ENCODE data around the gene TRAF6.

Gene TRAF6

GRCh38 chr11:36454551-36454940 is 55.5 kb downstream of the TRAF6 start:
- no peak for TF ChIP-seq CTCF (IDR thresholded peaks at IDR 0.05; ENCODE audit: low read depth, low read length, missing control alignments)
- peak overlapping the region; percentile 96 for H3K27ac ChIP-seq
- H3K27me3 ChIP-seq (replicated peaks), result no peaks in the 10 kb centered on the region
- no peak for DNase-seq
- H3K36me3 ChIP-seq (replicated peaks), result peaks cover 6% of the 10 kb centered on the region
- H3K4me3 ChIP-seq (ENCODE audit: low read depth, low read length), result no peak overlapping the region
- in situ Hi-C loops (cut with HindIII; ENCODE audit: low pct_ligation_motif_present, low sequenced_read_pairs), result no loop called here

GRCh38 chr11:36453678-36454077 is 56.4 kb downstream of the TRAF6 start:
- Histone ChIP-seq H3K27ac (peak overlapping the region; percentile 8), H3K36me3 (replicated peaks) (peaks cover 6% of the 10 kb centered on the region), H3K4me3 (ENCODE audit: low read depth, low read length) (no peak overlapping the region), H3K27me3 (replicated peaks) (no peaks in the 10 kb centered on the region)
- in situ Hi-C loops (cut with HindIII; ENCODE audit: low pct_ligation_motif_present, low sequenced_read_pairs), result no loop called here
- no peak for TF ChIP-seq CTCF (IDR thresholded peaks at IDR 0.05; ENCODE audit: low read depth, low read length, missing control alignments)
- DNase-seq, result no peak

GRCh38 chr11:36452961-36453360 is 57.1 kb downstream of the TRAF6 start:
- no peak for TF ChIP-seq CTCF (IDR thresholded peaks at IDR 0.05; ENCODE audit: low read depth, low read length, missing control alignments)
- no peaks in the 10 kb centered on the region for H3K27me3 ChIP-seq (replicated peaks)
- DNase-seq, result no peak
- H3K27ac ChIP-seq, result no peak overlapping the region
- no peak overlapping the region for H3K4me3 ChIP-seq (ENCODE audit: low read depth, low read length)
- in situ Hi-C loops (cut with HindIII; ENCODE audit: low pct_ligation_motif_present, low sequenced_read_pairs), result no loop called here
- H3K36me3 ChIP-seq (replicated peaks), result peaks cover 11% of the 10 kb centered on the region

GRCh38 chr11:36452236-36452940 is 57.7 kb downstream of the TRAF6 start:
- TF ChIP-seq CTCF (IDR thresholded peaks at IDR 0.05; ENCODE audit: low read depth, low read length, missing control alignments), result no peak
- in situ Hi-C loops (cut with HindIII; ENCODE audit: low pct_ligation_motif_present, low sequenced_read_pairs), result no loop called here
- DNase-seq, result no peak
- no peak overlapping the region for H3K4me3 ChIP-seq (ENCODE audit: low read depth, low read length)
- H3K27ac ChIP-seq, result no peak overlapping the region
- H3K36me3 ChIP-seq (replicated peaks), result peaks cover 11% of the 10 kb centered on the region
- H3K27me3 ChIP-seq (replicated peaks), result no peaks in the 10 kb centered on the region

- no peak for DNase-seq
- no peak overlapping the region for H3K4me3 ChIP-seq (ENCODE audit: low read depth, low read length)
- TF ChIP-seq CTCF (IDR thresholded peaks at IDR 0.05; ENCODE audit: low read depth, low read length, missing control alignments), result no peak
- peaks cover 9% of the 10 kb centered on the region for H3K36me3 ChIP-seq (replicated peaks)
- H3K27me3 ChIP-seq (replicated peaks), result no peaks in the 10 kb centered on the region
- in situ Hi-C loops (cut with HindIII; ENCODE audit: low pct_ligation_motif_present, low sequenced_read_pairs), result no loop called here
- no peak overlapping the region for H3K27ac ChIP-seq
Measured at GRCh38 chr11:36451681-36452080, 58.4 kb downstream of the TRAF6 start.

- Histone ChIP-seq H3K36me3 (replicated peaks) (peaks cover 9% of the 10 kb centered on the region), H3K27me3 (replicated peaks) (no peaks in the 10 kb centered on the region), H3K4me3 (ENCODE audit: low read depth, low read length) (no peak overlapping the region), H3K27ac (no peak overlapping the region)
- in situ Hi-C loops (cut with HindIII; ENCODE audit: low pct_ligation_motif_present, low sequenced_read_pairs), result no loop called here
- DNase-seq, result no peak
- TF ChIP-seq CTCF (IDR thresholded peaks at IDR 0.05; ENCODE audit: low read depth, low read length, missing control alignments), result no peak
Measured at GRCh38 chr11:36451045-36451444, 59.0 kb downstream of the TRAF6 start.

All from brain microvascular endothelial cell (primary cell).